Liver (tissue), 3 donors: ENCODE measurements around the gene KCNMA1.

Experiments
- CTCF ChIP-seq: fragments of 150-350 bp; IDR thresholded peaks from 2 replicates; pipeline ENCODE4 v1.5.1; 2017; ENCODE audit warnings: improper control_type of control experiment, low read depth, low read length; ENCODE audit not compliant: missing input control
- FOXA1 ChIP-seq: IDR thresholded peaks from 2 replicates; pipeline ENCODE4 v1.6.1; 2016; ENCODE audit warnings: antibody characterized with exemption
- GABPA ChIP-seq, 2 donors: IDR thresholded peaks in 1 of 2; conservative IDR thresholded peaks in 1 of 2; 2 replicates each; pipeline ENCODE4 v1.6.1; 2016; ENCODE audit warnings: antibody characterized with exemption in 2 of 2, mild to moderate bottlenecking in 1 of 2, moderate library complexity in 1 of 2
- REST ChIP-seq: IDR thresholded peaks from 2 replicates; pipeline ENCODE4 v1.6.1; 2016; ENCODE audit warnings: antibody characterized with exemption, mild to moderate bottlenecking
- donor health status: healthy.
- donor health status: healthy.

- TF ChIP-seq REST (no peak), FOXA1 (no peak), CTCF (no peak), GABPA (IDR thresholded peaks at IDR 0.05 in 1 of 2, conservative IDR thresholded peaks at IDR 0.05 in 1 of 2) (no peak)
These were observed 47.0 kb downstream of the KCNMA1 start for GRCh38 chr10:77590344-77591237.
